Measurements from ENCODE around the gene ENTHD1. TPM values are rescaled to one million over a fixed set of nuclear protein-coding genes. Genes with fewer than 3 reads are reported as not detected.

Gene ENTHD1
- total and polyA plus RNA-seq, 2 donors (not counting 3 experiments of a cell fraction or from before 2014, with no cell fraction given) = not detected

DNA sequence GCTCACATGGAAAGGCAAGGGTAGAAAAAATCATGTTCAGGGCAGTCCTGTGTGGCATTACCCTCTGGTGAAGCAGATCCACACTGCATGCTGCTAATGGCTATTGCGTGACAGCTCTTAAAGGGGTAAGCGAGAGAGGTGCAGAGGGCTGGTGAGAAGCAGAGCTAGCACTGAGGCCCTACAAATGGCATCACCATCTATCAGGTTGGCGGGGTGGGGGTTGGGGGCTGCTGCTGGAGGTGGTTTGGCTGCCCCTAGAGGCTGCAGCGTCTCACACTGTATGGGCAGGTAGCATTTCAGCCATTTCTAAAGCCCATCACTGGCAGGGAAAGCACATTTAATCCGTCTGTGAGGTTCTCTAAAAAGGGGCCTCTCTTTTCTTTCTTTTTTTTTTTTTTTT is 49.8 kb upstream of the ENTHD1 start:
- Histone ChIP-seq H3K27ac (ENCODE audit: insufficient read depth, low read depth, low read length) (no peak overlapping the region), H3K79me2 (ENCODE audit: control insufficient read depth, insufficient read depth, low read length) (no peaks in the 10 kb centered on the region), H2AFZ (ENCODE audit: low read depth, low read length) (no peak overlapping the region), H4K20me1 (replicated peaks; ENCODE audit: control insufficient read depth, extremely low read depth, insufficient read depth, low read length) (no peaks in the 10 kb centered on the region), H3K4me3 (replicated peaks in 1 of 3; ENCODE audit: insufficient read depth in 1 of 3, low read depth in 1 of 3, low read length in 3 of 3) (no peak overlapping the region), H3K4me2 (ENCODE audit: insufficient read depth, low read length) (no peak overlapping the region), H3K9me1 (replicated peaks; ENCODE audit: control insufficient read depth, extremely low read depth, insufficient read depth, low read length) (no peaks in the 10 kb centered on the region), H3K4me1 (ENCODE audit: control insufficient read depth, extremely low read depth, insufficient read depth, low read length) (no peaks in the 10 kb centered on the region), H3K9me3 (replicated peaks; ENCODE audit: control insufficient read depth, insufficient read depth, low read length) (no peaks in the 10 kb centered on the region), H3K9ac (replicated peaks; ENCODE audit: extremely low read depth, insufficient read depth, low read length) (no peak overlapping the region), H3K27me3 (ENCODE audit: control insufficient read depth in 2 of 2, insufficient read depth in 2 of 2, low read length in 2 of 2) (peaks cover 4 to 5% of the 10 kb centered on the region in 2 experiments), H3K36me3 (ENCODE audit: control insufficient read depth in 2 of 2, extremely low read depth in 1 of 2, insufficient read depth in 2 of 2, low read length in 2 of 2) (no peaks in the 10 kb centered on the region)
- POLR2A ChIA-PET = no interaction called here
- dilution Hi-C loops (cut with MboI; ENCODE audit: extremely low pct_ligation_motif_present, low sequenced_read_pairs) (no loop called here), intact Hi-C loops (cut with micrococcal nuclease) (no loop called here)
- DNase-seq (ENCODE audit: low read depth, low spot score) = no peak
- no TSS peak for BruUV-seq (replicated peaks)
- CTCF ChIA-PET = interaction anchor here (1.0 to 2.9 kb wide), 7 partner anchors 10 to 81 kb away, joined by 3 to 14 read pairs (median 3); no protein-coding TSS in a partner anchor
- TF ChIP-seq, protein P1, sequence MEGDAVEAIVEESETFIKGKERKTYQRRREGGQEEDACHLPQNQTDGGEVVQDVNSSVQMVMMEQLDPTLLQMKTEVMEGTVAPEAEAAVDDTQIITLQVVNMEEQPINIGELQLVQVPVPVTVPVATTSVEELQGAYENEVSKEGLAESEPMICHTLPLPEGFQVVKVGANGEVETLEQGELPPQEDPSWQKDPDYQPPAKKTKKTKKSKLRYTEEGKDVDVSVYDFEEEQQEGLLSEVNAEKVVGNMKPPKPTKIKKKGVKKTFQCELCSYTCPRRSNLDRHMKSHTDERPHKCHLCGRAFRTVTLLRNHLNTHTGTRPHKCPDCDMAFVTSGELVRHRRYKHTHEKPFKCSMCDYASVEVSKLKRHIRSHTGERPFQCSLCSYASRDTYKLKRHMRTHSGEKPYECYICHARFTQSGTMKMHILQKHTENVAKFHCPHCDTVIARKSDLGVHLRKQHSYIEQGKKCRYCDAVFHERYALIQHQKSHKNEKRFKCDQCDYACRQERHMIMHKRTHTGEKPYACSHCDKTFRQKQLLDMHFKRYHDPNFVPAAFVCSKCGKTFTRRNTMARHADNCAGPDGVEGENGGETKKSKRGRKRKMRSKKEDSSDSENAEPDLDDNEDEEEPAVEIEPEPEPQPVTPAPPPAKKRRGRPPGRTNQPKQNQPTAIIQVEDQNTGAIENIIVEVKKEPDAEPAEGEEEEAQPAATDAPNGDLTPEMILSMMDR (IDR thresholded peaks at IDR 0.05; ENCODE audit: extremely low read depth in 1 of 2, insufficient read depth in 1 of 2, low read depth in 1 of 2, low read length in 2 of 2) = peak in 1 of 2 donors; percentile 3
- no peak for TF ChIP-seq POLR2A (IDR thresholded peaks at IDR 0.05; ENCODE audit: low read depth, low read length)
- TF ChIP-seq POLR2AphosphoS5 (IDR thresholded peaks at IDR 0.05; ENCODE audit: insufficient read depth, low read depth, low read length) = no peak
- no peak for FAIRE-seq

DNA sequence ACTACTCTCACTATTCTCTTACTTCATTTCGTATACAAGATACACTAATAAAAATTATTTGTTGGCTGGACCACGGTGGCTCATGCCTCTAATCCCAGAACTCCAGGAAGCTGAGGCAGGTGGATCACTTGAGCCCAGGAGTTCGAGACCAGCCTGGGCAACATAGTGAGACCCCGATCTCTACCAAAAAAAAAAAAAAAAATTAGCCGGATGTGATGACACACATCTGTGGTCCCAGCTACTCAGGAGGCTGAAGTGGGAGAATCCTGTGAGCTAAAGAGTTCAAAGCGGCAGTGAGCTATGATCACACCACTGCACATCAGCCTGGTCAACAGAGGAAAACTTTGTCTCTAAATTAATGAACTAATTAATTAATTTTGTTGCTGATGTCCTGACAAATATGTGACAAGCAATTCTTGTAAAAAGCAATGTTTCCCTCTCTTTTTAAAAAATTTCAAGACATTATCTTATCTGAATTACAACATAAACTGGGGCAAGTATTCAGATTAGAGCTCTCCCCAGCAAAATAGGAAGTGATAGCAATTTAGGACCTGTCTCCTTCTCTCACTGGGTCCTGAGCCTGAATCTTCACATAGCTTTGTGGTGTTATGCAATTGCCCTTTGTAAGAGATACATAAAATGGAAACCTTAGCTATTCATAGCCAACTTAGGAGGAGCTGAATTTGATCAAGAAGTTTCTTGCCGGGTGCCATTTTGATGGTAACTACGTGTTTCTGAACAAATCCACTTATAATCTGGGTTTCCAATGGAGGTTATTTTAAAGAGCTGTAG is 49.1 kb upstream of the ENTHD1 start:
- H3K4me3 ChIP-seq (replicated peaks in 1 of 3; ENCODE audit: insufficient read depth in 1 of 3, low read depth in 1 of 3, low read length in 3 of 3) = no peak overlapping the region
- intact Hi-C loops (cut with micrococcal nuclease) = loop anchor here (1.0 kb wide), 1 partner anchor 29 kb away; no protein-coding TSS in a partner anchor
- H3K9me3 ChIP-seq (replicated peaks; ENCODE audit: control insufficient read depth, insufficient read depth, low read length) = no peaks in the 10 kb centered on the region
- H2AFZ ChIP-seq (ENCODE audit: low read depth, low read length) = no peak overlapping the region
- POLR2A ChIA-PET = no interaction called here
- TF ChIP-seq MYC (IDR thresholded peaks at IDR 0.05; ENCODE audit: low read depth, low read length) (no peak), POLR2A (IDR thresholded peaks at IDR 0.05; ENCODE audit: low read depth, low read length) (no peak), POLR2AphosphoS5 (IDR thresholded peaks at IDR 0.05; ENCODE audit: insufficient read depth, low read depth, low read length) (no peak), JUN (IDR thresholded peaks at IDR 0.05; ENCODE audit: borderline replicate concordance, insufficient read depth, insufficient read length, low read depth) (no peak), EZH2 (IDR thresholded peaks at IDR 0.05; ENCODE audit: borderline replicate concordance, low read depth, low read length, severe bottlenecking) (no peak), GATA2 (IDR thresholded peaks at IDR 0.05; ENCODE audit: insufficient read depth, insufficient read length, low read depth, low read length) (no peak), FOS (IDR thresholded peaks at IDR 0.05; ENCODE audit: borderline replicate concordance, insufficient read depth, low read length) (no peak)
- TF ChIP-seq, protein P2, sequence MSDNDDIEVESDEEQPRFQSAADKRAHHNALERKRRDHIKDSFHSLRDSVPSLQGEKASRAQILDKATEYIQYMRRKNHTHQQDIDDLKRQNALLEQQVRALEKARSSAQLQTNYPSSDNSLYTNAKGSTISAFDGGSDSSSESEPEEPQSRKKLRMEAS (IDR thresholded peaks at IDR 0.05; ENCODE audit: insufficient read depth, insufficient read length) = no peak
- TF ChIP-seq, protein P1 (IDR thresholded peaks at IDR 0.05; ENCODE audit: extremely low read depth in 1 of 2, insufficient read depth in 1 of 2, low read depth in 1 of 2, low read length in 2 of 2) = no peak
- H3K9me1 ChIP-seq (replicated peaks; ENCODE audit: control insufficient read depth, extremely low read depth, insufficient read depth, low read length) = no peaks in the 10 kb centered on the region
- dilution Hi-C loops (cut with MboI; ENCODE audit: extremely low pct_ligation_motif_present, low sequenced_read_pairs) = no loop called here
- no TSS peak for BruUV-seq (replicated peaks)
- CTCF ChIA-PET = interaction anchor here (1.0 to 2.9 kb wide), 6 partner anchors 10 to 81 kb away, joined by 3 to 14 read pairs (median 4); no protein-coding TSS in a partner anchor
- H4K20me1 ChIP-seq (replicated peaks; ENCODE audit: control insufficient read depth, extremely low read depth, insufficient read depth, low read length) = no peaks in the 10 kb centered on the region
- no peaks in the 10 kb centered on the region for H3K36me3 ChIP-seq (ENCODE audit: control insufficient read depth in 2 of 2, extremely low read depth in 1 of 2, insufficient read depth in 2 of 2, low read length in 2 of 2)
- no peak overlapping the region for H3K9ac ChIP-seq (replicated peaks; ENCODE audit: extremely low read depth, insufficient read depth, low read length)
- no peak overlapping the region for H3K27ac ChIP-seq (ENCODE audit: insufficient read depth, low read depth, low read length)
- H3K27me3 ChIP-seq (ENCODE audit: control insufficient read depth in 2 of 2, insufficient read depth in 2 of 2, low read length in 2 of 2) = peaks cover 4 to 5% of the 10 kb centered on the region in 2 experiments
- FAIRE-seq (no peak), DNase-seq (ENCODE audit: low read depth, low spot score) (no peak)
- H3K79me2 ChIP-seq (ENCODE audit: control insufficient read depth, insufficient read depth, low read length) = no peaks in the 10 kb centered on the region
- H3K4me2 ChIP-seq (ENCODE audit: insufficient read depth, low read length) = no peak overlapping the region
- H3K4me1 ChIP-seq (ENCODE audit: control insufficient read depth, extremely low read depth, insufficient read depth, low read length) = no peaks in the 10 kb centered on the region
